SIG-M5 treated with dmso at 0.1 percent for 504 hours (cell line): Measurements from ENCODE around the gene TFRC.
"Not testable (repeated sequence)": the region's sequence is repeated elsewhere in the genome, so short reads cannot be mapped to it uniquely, and the experiment has no call there.

Experiments
- DNase-seq: peaks from one replicate; lab custom pipeline; 2025; ENCODE audit not compliant: unreplicated experiment; lab: John Stamatoyannopoulos, UW

TFRC gene

DNA sequence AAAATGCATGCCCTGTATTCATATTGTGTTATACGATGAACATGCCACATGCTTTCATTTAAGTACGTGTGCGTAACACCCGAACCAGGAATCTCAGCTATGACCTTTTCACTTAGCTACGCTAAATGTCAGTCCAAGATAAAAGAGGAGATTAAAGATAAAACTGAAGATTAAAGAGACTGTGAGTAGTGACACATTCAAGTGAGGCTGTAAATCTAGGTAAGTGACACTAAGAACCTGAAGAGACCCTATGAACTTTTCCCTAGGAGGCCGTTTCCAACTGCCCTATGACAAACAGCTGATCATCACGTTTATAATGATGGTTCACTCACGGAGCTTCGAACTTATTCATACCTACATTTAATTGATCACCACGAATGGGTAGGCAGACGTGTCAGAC, 32.2 kb downstream of the TFRC start:
- no peak for DNase-seq

DNA sequence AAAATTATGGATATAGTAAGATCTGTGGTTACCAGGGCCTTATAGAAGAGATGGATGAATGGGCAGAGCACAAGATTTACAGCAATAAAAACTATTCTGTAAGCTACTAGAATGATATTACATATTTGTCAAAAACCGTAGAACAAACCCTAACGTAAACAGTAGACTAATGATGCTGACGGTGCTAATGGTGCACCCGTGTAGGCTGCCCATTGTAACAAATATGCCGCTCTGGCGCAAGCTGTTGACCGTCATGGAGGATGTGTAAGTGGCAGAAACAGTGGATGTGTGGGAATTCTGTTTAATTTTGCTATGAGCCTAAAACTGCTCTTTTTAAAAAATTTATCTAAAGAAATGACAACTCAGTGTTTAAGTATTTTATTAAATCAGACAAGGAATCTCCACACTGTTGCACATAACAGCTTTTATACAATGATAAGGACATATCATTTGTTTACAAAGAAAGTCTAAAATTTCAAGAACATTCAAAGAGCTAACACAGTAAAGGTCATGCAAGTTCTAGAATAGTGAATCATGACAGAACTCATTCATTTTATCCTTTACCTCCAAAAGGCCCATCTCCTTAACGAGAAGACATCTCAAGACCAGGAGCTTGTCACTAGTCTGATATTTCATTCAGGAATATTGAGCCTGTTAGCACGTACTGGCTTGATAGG, 32.8 kb downstream of the TFRC start:
- DNase-seq, result no peak

DNA sequence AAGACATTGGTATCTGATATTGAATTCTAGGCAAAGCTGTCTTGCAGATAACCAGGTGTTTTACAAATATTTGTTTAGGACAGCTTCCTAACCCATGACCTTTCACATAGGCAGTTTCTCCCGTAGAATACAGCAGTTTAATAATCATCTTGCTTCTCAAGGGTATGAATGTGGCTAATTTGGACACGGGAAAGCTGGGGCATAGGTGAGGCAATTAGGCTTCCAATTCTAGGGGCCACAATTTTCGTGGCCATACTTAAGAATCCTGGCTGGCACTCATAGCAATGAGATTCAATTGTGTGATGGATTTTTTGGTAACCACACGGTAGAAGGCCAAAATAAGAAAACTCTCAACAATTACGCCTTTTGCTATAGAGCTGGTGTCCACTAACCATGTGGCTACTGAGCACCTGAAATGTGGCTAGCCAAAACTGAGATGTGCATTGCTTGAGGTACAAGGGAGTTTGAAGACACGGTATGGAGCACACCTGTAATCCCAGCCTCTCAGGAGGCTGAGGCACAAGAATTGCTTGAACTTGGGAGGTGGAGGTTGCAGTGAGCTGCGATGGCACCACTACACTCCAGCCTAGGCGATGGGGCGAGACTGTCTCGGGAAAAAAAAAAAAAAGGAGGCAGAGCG, 34.4 kb downstream of the TFRC start:
- no peak for DNase-seq

DNA sequence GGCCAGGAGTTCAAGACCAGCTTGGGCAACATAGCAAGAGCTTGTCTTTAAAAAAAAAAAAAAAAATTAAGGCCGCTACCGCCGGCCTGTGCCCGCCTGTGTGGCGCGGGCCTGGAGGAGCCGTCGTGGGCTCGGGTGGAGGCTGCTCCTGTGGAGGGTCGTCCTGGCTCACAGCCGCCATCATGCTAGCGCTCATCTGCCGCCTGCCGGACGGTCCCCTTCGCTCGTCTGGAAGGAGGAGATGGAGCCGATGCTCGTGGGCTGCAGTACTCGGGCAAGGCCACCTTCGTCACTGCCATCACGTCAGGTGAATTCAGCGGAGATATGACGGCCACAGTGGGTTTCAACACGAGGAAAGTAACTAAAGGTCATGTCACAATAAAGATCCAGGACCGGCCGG, 37.4 kb downstream of the TFRC start:
- no peak for DNase-seq

DNA sequence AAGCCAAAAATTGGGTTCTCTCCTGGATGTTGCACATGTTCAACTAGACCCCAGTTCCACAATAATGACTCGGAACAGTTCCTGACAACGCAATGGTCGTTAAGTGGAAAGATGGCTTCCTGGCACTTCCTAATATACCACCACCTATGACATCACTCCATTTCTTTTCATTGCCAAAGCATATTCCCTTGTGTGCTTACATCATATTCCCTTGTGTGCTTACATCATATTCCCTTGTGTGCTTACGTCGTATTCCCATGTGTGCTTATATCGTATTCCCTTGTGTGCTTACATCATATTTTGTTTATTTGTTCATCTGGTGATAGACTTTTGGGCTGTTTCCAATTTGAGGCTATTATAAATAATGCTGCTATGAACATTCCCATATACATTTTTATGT, 39.2 kb downstream of the TFRC start:
- no peak for DNase-seq

DNA sequence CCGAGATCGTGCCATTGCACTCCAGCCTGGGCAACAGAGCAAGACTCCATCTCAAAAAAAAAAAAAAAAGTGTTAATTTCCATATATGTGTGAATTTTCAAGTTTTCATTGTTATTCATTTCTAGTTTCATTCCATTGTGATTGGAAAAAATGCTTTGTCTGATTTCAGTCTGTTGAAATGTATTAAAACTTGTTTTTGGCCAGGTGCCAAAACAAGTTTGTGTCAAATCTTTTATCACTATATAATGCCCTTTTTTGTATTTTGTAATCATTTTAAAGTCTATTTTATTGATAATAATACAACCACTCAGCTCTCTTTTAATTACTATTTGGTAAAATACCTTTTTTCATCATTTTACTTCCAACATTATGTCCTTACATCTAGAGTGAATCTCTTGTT, 42.5 kb downstream of the TFRC start:
- DNase-seq, result no peak

DNA sequence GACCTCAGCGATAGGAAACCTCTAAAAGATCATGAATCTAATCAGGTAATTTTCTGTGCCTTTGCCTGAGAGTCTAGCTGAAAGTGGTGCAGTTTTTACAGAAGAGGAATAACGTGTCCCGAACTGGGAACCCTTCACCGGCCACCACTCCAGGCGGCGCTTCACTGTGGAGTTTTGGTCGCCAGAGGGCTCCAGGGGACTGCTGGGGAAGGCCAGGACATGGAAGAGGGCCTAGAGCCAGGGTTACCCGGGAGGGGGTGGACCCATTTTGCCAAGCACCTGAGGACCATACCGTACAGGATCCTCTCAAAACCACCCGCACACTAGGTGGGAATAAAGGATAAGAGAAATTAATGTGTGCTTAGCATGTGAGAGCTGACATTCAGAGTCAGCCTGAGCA, 55.8 kb downstream of the TFRC start:
- DNase-seq, result not testable (repeated sequence)

DNA sequence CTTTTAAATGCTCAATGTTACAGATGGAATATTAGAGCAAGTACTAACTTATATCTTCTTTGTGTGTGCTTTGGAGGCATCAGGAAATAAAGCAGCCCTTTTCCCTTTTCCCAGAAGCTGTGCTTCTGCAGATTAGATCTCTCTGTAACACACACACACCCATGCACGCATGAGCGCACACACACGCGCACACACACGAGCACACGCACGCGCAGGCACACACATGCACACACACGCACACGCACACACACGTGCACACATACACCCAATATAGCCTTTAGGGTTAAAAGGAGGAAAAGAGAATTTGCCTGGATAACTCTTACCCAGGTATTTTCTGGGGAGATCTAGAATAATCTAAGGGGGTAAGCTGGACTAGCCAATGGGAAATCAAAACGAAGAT, 56.9 kb downstream of the TFRC start:
- no peak for DNase-seq

DNA sequence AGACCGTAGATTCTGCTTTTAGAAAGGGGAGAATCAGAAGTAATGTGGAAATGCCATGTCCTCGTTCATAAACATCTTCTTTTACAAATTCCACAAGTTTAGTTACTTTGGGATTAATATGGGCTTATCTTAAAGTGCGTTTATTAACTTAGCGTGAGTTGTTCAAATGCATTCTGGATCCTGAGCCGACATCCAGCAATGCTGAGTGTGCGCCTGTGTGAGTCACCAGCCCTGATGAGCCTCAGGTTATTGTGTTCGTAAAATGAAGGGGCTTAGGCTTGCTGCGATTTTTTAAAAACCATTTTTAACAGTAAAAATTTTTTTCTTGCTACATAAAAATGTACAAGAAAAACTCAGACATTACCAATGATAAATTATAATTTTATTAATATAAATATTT, 57.9 kb downstream of the TFRC start:
- DNase-seq, result no peak

DNA sequence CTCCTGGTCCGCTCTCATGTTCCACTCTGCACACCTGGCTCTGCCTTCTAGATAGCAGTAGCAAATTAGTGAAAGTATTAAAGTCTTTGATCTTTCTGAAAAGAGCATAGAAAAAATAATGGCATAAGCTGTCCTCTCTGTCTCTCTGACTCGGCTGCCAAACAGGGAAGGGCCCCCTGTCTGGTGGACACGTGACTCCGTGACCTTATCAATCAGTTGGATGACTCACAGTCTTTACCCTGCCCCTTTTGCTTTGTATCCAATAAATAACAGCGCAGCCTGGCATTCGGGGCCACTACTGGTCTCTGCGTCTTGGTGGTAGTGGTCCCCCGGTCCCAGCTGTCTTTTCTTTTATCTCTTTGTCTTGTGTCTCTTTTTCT, 59.4 kb downstream of the TFRC start:
- not testable (repeated sequence) for DNase-seq

DNA sequence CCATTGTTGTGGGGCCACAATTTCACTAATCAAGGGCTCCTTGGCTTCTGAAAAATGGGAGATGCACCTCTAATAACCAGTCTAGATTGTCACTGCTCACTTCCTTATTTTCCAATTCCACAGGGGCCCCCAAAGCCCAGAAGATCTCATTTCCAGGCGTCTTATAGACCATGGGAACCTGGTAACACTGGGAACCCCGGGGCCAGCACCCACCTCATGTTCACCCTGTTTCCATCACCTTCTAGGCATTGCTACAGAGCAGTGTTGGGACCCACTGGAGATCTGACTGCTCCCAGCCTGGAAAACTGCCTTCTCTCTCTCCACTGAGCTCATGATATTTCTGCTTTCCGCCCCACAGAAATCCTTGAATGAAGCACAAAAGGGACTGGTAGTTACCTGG, 61.5 kb downstream of the TFRC start:
- DNase-seq, result no peak

DNA sequence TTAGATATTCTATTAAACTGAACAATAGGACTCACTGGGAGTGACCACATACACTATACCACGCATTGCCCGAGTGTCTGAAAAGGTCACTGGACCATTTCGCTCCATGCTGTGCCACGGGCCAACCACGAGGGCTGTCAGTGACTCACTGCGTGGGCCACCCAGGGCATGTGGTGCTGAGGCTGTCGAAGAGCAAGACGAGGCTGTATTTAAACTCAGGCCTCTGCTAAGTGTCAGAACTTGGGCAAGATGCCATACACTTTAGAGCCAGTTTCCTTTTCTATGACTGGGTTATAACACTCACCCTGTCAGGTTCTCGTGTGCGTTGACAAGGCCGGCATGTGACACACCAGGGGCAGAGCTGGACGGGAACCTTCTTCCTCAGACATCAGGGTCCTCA, 62.3 kb downstream of the TFRC start:
- DNase-seq, result not testable (repeated sequence)

DNA sequence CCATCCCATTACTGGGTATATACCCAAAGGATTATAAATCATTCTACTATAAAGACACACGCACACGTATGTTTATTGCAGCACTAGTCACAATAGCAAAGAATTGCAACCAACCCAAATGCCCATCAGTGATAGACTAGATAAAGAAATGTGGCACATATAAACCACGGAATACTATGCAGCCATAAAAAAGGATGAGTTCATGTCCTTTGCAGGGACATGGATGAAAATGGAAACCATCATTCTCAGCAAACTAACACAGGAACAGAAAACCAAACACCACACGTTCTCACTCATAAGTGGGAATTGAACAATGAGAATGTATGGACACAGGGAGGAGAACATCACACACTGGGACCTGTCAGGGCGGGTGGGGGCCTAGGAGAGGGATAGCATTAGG, 63.7 kb downstream of the TFRC start:
- DNase-seq, result not testable (repeated sequence)

DNA sequence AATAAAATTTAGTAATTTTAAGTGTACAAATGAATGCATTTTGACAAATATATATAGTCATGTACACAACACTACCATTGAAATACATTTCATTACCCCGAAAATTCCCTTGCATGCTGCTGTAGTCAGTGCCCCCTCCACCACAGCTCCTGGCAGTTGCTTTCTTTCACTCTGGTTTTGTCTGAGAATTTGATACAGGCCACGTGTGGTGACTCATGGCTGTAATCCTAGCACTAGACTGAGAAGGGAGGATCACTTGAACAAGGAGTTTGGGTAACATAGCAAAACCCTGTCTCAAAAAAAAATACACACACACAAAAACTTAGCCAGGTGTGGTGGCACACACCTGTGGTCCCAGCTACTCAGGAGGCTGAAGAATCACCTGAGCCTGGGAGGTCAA, 65.4 kb downstream of the TFRC start:
- no peak for DNase-seq

DNA sequence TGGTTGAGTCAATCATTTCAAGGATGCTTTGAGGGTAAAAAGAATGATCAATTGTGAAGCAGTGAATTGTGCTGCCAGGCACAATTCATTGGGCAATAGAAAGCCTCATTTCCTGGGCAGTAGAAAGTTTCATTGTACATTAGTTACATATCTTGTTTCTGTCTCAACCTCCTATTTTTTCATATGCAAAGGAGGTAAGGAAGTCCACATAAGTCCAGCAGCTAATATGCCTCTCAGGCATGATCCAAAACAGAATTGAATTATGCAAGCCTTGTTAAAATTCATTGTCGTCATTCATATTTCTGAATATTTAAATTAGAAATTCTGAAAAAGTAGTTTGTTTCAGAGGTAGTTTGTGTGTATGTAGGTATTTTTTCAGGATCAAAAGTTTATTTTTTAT, 65.8 kb downstream of the TFRC start:
- no peak for DNase-seq

DNA sequence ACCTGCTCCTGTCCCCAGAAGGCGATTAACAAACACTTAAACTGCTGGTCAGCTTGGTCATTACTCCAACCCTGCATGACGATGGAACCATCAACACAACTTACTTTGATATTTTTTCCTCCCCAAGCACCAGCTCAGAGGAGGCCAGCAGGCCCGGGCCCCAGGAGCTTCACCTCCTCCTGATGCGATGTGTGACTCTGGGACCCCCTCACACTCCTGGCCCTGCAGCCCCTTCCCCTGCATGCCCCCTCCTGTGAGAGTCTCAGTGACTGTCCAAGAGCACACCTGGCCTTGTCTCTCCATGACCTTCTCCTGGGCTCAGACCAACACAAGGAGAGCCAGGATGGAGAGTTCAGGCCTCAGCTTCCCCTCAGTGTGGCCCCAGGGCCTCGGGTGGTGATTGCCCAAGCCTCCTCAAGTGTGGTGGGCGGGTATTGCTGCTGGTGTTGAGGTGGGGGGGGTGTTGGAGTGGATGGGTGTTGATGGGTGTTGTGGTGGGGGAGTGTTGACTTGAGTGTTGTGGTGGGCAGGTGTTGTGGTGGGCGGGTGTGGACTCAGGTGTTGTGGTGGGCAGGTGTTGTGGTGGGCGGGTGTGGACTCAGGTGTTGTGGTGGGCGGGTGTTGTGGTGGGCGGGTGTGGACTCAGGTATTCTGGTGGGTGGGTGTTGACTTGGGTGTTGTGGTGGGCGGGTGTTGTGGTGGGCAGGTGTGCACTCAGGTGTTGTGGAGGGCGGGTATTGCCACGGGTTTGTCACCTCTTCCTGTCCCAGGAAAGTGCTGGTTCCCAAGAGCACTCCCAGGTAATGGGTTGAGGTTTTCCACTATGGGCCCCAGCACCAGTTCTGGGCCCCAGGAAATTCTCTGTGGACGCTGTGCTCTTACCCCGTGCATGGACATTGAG, 68.1 kb downstream of the TFRC start:
- DNase-seq, result no peak

DNA sequence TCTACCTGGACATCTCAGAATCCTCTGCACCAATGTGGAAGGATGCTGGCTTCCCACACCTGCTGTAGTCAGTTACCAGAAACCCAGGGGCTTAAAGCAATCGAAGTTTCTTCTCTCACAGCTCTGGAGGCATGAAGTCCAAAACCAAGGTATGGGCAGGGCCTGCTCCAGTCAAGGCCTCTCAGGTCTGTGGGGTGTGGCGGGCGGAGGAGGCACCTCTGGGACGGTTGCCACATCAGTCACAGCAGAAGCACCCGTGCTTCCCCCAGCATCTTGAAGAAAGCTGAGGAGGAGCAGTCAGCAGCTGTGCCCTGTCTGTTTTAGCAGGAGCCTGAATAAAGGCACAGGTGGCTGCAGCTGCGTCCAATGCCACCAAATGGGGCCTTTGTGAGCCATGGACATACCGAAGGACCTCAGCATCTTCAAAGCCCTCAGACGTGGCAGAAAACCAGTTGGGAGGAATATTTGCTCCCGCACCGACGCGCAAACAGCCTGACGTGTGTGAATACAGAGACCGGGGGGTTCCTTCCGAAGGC, 68.9 kb downstream of the TFRC start:
- DNase-seq, result no peak

DNA sequence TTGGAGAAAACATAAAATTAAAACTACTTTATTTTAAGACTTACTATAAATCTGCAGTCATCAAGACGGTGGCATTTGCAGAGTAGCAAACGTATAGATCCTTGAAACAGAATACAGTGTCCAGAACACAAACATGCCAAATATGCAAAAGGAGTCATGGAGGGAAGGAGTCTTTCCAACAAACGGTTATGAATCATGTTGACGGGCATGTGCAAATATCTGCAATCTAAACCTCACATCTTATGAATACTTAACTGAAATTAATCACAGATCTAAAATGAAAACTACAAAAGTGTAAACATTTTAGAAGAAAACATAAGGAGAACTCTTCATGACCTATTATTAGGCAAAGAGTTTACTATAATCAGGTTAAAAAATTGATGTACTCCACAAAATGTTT, 69.4 kb downstream of the TFRC start:
- DNase-seq, result no peak

DNA sequence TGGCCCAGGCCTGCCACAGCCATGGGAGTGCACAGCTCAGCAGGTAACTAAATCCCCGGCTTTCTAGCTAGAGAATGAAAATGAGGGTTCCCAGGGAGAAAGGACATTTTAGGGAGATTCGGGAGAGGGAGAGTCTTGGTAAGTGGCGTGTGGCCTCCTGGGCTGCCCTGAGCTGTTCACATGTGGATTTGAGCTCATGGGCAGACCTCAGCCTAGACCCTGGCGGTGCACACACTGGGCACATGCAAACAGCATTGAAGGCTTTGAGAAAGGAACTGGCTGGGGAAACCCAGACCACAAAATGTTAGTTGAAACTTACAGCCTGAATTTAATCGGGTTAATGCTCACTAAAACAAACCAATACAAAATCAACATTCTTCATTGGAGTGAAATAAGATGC, 72.4 kb downstream of the TFRC start:
- DNase-seq, result no peak

DNA sequence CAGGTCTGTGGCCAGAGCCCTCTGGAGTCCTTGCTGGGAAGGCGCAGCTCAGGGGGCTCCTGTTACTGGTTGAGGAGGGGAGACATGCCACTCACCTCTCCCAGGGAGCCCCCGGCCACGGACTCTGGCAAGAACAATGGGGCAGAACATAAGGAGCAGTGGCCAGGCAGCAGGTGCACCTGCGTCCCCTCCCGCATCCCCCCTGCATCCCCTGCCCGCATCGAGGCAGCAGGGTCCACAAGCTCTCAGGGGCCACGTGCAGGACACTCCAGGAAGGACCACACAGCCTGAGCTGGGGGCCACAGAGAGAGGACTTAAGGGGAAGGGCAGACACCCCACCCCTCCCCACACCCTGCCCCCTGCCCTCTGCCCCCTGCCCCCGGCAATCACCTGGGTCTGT, 73.0 kb downstream of the TFRC start:
- DNase-seq, result no peak

DNA sequence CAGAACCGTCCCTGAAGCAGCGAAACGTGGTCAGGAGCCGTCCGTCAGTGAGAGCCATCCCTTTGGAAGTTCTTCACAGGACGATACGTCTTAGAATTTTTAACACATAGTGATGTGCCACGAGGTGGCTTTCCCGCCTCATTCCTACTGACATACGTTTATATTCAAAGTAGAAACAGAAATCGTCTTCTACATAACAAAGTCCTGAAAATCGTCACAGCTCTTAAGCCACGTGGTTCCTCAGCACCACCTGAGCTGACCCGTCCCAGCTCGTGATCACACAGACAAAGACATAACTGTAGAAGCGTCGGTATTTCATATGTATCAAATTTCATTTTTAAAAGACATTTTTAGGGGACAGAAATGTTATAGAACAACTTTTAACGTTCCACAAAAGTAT, 73.5 kb downstream of the TFRC start:
- DNase-seq, result no peak
